Measurements from ENCODE around the gene PHACTR2.
"Not testable (repeated sequence)": the region's sequence is repeated elsewhere in the genome, so short reads cannot be mapped to it uniquely, and the experiment has no call there.

PHACTR2 gene

DNA sequence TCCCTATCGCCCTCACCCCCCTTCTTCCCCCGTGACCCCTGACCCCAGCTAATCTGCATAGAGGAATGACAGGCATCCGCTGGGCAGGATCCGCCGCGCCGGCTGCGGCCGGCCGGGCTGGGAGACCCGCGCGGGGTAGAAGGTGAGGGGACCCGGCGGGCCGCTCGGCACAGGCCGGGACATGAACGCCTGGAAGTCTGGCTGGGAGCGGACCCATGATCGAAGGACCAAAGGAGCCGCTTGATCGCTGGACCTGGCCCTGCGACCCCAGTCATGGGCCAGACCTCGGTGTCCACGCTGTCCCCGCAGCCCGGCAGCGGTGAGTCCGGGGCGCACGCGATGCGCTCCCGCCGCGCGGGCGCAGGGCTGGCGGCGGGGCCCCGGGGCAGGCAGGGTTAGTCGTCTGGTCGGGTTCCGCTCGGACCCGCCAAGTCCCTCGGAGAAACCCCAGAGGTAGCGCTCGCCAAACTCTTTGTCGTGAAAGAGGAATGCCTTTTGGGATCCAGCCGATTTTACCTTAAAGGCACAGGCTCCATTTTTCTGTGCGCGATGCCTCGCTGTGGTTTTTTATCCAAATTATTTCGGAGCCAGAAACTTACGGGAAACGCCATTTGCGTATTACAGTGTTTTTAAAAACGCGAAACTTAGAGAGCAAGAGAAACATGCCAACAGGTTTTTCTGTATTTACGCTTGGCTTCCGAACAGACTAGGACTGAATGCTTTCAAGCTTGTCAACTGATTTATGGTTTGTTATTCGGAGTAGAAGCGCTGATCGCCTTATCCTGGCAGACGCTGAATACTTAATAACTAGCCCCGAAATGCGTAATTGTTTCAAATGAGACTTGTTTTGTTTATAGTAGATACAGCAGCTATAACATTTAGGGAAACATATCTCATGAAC, at the start of gene PHACTR2:
Gene PHACTR2, plus strand, starts transcription at position 75 of the 901 bp plus-strand sequence. Its CDS starts 199 bp downstream, at position 274.
- DNase-seq (ENCODE audit: low spot score) = no peak

- no peak for DNase-seq (ENCODE audit: low spot score)
Observed at GRCh38 chr6:143629104-143630080, 48.4 kb upstream of the PHACTR2 start.

DNA sequence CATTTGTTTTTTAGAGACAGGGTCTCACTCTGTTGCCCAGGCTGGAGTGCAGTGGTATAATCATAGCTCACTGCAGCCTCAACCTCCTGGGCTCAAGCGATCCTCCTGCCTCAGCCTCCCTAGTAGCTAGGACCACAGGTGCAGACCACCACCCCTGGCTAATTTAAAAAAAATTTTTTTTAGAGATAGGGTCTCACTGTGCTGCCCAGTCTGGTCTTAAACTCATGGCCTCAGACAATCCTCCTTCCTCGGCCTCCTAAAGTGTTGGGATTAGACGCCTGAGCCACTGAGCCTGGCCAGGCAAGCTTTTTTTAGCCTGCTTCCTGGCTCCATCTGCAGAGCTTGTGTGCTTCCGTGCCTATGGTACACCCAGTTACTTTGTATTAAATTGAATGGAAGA, 46.6 kb upstream of the PHACTR2 start:
- DNase-seq (ENCODE audit: low spot score) = not testable (repeated sequence)

DNA sequence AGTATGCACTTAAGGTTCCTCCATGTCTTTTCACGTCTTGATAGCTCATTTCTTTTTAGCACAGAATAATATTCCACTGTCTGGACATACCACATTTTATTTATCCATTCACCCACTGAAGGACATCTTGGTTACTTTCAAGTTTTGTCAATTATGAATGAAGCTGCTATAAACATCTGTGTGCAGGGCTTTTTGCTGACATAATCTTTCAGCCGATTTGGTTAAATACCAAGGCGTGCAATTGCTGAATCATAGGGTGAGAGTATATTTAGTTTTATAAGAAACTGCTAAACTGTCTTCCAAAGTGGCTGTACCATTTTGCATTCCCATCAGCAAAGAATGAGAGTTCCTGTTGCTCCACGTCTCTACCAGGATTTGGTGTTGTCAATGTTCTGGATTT, 44.9 kb upstream of the PHACTR2 start:
- DNase-seq (ENCODE audit: low spot score) = no peak

- DNase-seq (ENCODE audit: low spot score) = no peak
Observed at GRCh38 chr6:143634486-143634885, 43.3 kb upstream of the PHACTR2 start.

DNA sequence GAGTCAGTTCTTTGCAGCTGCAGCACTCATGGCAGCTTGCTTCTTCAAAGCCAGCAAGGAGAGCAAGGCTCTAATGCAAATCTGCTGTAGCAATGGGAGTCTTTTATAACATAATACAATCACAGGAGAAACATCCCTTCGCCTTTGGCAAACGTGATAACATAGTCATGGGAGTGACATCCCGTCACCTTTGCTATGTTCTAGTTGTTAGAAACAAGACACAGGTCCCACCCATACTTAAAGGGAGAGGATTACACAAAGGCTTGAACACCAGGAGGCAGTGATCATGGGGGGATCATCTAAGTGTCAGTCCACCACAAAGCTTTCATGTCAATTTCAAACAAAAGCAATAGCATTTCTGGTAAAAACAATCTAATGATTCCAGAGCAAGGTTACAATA, 40.1 kb upstream of the PHACTR2 start:
- no peak for DNase-seq (ENCODE audit: low spot score)

DNA sequence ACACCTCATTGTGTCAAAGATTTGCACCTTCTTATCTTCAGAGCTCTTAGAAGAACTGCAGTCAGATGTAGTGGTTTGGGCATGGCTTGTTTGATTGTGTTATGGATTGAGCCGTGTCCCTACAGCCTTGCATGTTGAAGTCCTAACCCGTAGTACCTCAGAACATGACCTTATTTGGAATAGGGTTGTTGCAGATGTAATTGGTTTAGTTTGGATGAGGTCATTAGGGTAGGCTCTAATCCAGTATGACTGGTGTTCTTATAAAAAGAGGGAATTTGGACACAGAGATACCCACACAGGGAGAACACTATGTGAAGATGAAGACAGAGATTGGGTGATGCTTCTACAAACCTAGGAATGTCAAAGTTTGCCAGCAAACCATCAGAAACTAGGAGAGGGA, 35.4 kb upstream of the PHACTR2 start:
- DNase-seq (ENCODE audit: low spot score) = no peak

DNA sequence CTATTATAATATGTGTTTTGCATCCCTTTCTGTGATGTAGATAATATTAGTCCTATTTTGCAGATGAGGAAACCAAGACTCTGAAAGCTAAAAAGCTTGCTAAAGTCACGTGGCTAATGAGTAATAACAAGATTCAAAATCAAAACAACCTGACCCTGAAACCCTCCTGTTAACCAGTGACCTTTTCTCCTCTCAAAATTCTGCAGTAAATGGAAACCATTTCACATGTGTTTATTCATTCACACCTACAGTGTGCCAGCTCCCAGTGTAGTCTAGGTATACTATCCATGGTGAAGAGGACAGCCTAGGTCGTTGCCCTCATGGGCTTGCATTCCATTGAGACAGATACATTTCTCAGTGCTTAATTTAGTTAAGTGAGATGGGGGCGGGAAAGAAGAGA, 30.6 kb upstream of the PHACTR2 start:
- no peak for DNase-seq (ENCODE audit: low spot score)

DNA sequence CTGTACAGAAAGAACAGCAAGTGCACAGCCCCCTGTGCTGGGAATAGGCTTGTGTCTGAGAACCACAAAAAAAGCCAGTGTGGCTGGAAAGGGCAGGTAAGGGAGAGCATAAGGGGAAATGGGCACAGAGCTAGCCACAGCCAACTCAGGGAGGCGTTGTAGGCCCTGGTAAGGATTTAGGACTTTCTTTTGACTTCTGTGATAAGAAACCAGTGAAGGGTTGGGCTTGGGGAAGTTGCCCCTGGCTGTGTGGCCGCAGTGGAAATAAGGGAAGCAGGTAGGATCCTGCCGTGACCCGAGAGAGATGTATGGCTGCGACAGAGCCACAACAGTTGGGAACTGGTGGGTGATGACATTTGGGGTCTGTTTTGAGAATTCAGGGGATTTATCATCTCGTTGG, 30.0 kb upstream of the PHACTR2 start:
- DNase-seq (ENCODE audit: low spot score) = no peak

DNA sequence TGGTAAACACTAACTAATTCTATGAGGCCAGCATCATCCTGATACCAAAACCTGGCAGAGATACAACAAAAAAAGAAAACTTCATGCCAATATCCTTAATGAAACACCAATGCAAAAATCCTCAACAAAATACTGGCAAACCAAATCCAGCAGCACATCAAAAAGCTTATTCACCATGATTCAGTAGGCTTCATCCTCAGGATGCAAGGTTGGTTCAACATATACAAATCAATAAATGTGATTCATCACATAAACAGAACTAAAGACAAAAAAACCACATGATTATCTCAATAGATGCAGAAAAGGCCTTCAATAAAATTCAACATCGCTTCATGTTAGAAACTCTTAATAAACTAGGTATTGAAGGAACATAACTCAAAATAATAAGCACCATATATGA, 28.4 kb upstream of the PHACTR2 start:
- not testable (repeated sequence) for DNase-seq (ENCODE audit: low spot score)

GRCh38 chr6:143651328-143651727, 26.4 kb upstream of the PHACTR2 start:
- not testable (repeated sequence) for DNase-seq (ENCODE audit: low spot score)

- no peak for DNase-seq (ENCODE audit: low spot score)
Observed at GRCh38 chr6:143652841-143653331, 24.9 kb upstream of the PHACTR2 start.

DNA sequence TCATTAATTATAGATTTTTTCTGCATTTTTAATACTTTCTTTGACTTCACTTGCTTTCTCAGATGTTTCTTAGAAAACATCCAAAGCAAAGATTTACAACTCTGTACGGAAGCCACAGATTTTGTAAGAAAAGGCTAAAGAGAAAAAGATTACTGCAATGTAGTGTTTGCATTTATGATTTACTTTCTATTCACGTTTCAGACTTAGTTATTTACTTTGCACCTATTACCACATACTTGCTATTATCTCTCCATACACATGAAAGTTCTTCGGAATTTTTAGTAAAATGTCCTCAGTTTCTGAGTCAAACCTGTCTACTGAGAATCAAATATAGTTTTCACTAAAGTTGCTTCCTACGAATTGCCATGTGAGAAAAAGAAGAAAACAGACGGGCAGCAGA, 22.2 kb upstream of the PHACTR2 start:
- DNase-seq (ENCODE audit: low spot score) = no peak

DNA sequence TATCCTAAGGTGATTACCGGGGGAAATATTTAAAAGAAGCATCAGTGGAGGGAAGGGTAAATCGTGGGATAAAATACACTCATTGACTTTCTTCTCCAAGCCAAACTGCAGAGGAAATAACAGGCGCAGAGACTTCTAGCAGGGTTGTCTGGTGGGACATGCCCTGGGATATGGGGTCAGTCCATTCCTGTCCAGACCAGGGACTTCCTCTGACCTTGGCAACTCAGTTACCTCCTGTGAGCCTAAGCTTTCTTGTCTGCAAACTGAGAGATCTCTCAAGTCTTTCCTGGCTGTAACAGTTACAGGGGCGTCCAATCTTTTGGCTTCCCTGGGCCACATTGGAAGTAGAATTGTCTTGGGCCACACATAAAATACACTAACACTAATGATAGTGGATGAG, 21.7 kb upstream of the PHACTR2 start:
- DNase-seq (ENCODE audit: low spot score) = no peak

DNA sequence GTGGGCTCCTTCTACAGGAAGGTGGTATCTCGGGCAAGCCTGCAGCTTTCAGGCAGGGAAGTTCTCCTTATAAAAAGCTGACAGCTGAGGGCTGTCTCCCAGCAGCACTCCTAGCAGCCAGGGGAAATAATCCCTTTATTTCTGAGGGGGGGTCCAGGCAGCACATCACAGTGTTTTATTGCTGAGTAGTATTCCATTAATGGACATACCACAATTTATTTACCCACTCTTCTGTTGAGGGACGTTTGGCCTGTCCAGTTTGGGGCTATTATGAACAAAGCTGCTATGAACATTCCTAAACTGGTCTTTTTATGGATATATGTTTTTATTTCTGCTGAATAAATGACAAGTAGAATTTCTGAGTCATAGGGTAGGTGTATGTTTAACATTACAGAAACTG, 20.0 kb upstream of the PHACTR2 start:
- no peak for DNase-seq (ENCODE audit: low spot score)

- DNase-seq (ENCODE audit: low spot score) = not testable (repeated sequence)
Observed at GRCh38 chr6:143660170-143660569, 17.6 kb upstream of the PHACTR2 start.

DNA sequence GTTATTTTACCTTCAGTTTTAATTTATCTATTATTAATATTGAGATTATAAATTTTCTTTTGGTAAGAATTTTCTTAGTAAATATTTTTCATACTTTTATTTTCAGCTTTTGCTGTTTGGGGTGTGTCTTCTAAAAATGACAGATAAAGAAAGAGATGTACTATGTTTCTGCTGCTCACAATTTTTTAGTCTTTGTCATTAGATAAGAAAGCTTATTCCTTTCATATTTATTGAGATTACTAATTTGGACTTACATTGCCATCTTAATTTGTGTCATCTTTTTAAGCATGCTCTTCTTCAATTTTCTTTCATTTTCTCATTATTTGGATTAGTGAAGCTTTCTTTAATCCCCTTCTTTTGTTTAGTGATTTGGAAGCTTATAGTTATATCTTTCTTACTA, 13.6 kb upstream of the PHACTR2 start:
- no peak for DNase-seq (ENCODE audit: low spot score)

DNA sequence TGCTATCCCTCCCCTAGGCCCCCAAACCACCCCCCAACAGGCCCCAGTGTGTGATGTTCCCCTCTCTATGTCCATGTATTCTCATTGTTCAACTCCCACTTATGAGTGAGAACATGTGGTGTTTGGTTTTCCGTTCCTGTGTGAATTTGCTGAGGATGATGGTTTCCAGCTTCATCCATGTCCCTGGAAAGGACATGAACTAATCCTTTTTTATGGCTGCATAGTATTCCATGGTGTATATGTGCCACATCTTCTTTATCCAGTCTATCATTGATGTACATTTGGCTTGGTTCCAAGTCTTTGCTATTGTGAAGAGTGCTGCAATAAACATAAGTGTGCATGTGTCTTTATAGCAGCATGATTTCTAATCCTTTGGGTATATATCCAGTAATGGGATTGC, 11.8 kb upstream of the PHACTR2 start:
- DNase-seq (ENCODE audit: low spot score) = not testable (repeated sequence)

DNA sequence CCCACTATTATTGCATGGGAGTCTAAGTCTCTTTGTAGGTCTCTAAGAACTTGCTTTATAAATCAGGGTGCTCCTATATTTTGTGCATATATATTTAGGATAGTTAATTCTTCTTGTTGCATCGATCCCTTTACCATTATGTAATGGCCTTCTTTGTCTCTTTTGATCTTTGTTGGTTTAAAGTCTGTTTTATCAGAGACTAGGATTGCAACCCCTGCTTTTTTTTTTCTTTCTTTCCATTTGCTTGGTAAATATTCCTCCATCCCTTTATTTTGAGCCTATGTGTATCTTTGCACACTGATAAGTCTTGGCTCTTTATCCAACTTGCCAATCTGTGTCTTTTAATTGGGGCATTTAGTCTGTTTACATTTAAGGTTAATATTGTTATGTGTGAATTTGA, 8.3 kb upstream of the PHACTR2 start:
- DNase-seq (ENCODE audit: low spot score) = not testable (repeated sequence)

GRCh38 chr6:143673669-143674068, 4.1 kb upstream of the PHACTR2 start:
- no peak for DNase-seq (ENCODE audit: low spot score)

DNA sequence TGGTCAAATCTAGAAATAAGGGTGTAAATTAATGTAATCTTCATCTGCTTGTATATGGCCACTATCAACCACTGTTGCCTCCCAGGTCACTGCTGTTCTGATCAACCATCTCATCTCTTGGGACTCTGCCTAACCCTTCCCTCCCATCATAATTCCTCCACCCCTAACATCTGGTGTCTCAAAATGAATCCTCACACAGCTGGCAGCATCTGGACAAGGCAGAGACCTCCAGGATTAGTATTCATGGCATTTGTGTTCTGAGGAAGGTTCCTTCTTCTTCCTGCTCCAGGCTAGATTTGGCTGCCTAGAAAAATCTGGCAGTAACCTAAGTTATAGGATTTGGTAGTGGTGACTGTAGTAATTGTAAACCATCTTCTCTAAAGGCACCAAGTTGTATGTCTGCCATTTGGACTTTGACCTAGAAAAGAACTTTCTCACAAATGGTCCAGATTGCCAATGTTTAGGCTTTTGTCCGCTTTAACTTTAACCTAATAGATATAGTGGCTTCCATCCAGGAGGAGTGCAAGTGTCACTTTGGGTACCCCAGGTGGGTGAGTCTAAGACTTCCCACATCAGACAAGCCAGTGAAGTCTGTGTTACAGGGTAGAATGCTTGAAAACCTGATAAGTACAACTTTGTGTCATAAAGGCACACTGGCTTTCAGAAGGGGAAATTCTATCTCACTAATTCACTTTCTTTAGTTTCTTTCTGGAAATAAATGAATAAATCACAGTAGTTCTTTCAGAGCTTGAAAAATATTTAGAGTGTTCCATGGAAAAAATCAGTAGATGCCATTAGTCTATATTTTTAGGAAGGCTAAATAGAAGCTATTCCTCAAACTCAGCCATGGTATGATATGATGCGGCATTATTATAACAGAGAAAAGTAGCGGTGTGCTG, 3.0 kb upstream of the PHACTR2 start:
- no peak for DNase-seq (ENCODE audit: low spot score)
